Activated CD8-positive, alpha-beta memory T cell treated with anti-CD3 and anti-CD28 coated beads for 1 hour (primary cell): ENCODE results near the gene SLC7A6.
A peak's percentile ranks its signal among the peaks of the same experiment; 100 is the strongest.

ENCODE experiments used
- DNase-seq, 2 donors: peaks; one replicate each; pipeline ENCODE4 v3.0.0-alpha.2; 2020; ENCODE audit warnings: low read depth in 1 of 2; ENCODE audit errors: extremely low read depth in 1 of 2

SLC7A6 gene

DNA sequence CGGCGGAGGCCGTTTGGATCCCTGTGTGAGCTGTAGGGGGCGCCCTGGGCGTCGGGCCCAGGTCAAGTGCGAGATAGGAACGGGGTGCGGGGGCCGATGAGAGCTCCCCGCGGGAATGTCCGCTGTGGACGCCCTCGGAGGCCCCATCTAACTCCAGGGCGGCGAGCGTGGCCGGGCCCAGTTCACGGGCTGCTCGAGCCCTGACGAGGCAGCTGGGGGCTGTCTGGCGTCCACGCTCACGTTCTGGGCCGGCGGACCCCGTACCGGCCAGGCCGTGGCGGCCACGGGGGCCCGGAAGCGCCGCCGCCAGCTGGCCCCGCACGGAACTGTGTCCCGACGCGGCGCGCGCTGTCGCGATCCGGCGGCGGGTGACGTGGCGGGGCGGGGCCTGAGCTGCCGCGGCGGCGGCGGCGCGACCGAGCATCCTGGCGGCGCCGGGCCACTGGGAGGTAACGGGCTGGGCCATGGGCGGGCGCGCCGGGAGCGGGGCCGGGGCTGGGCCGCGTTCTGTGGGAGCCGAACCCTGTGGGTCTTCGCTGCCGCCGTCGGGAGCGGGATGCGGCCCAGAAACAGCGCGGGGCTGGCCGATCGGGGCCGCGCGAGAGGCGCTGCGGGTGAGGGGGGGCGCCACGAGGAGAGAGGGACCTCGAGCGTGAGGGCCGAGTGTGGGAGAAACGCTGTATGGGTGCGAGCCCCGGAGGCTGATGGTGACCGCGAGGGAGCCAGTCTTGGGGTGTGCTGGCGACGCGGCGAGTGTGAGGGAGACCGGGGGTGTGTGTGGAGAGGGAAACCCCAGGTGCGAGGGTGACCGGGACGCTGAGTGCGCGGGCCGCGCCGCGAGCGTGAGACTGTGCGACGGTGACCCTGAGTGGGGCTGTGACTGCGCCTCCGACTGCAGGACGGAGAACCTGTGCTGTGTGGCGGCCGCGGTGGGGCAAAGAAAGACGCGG, at the start of gene SLC7A6:
SLC7A6 (plus strand) TSS at position 399 of the 950 bp plus-strand sequence. CDS start 10,201 bp downstream, outside the sequence.
- DNase-seq = peak in 1 of 2 donors; percentile 74

DNA sequence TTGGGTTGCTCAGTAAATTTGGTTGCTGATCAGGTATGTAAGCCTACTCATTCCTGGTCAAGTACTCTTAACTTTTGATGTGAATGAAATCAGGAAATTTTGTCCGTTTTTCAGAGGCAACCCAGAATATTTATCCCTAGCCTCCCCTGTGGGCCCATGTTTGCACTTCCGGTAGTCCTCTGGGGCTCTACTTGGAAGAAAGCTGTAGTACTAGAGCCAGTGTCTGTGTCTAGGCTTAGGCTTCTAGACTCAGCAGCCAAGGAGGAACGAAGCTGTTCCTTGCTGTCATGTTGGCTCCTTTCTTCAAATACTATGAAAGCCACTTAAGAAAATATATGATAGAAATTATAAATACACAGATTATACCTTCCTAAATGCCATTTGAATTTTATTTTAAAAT, 49.6 kb upstream of the SLC7A6 start:
- DNase-seq = no peak

DNA sequence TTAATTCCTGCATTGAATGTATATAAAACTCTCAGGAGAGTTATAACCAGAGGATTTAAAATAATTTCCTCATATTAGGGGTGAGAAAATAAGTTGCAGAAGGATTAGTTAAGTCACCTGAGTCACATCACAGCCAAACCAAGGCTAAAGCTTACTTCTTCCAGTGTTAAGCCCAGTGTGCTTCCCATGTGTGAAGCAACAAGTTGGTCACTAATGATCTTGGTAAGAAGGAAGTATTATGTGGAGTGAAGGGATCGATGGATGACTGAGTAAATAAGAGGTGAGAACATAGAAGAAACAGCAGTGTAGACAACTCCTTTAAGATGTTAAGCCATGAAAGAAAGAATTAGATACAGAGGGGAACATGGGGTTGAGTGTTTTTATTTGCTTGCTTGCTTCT, 49.0 kb upstream of the SLC7A6 start:
- no peak for DNase-seq

DNA sequence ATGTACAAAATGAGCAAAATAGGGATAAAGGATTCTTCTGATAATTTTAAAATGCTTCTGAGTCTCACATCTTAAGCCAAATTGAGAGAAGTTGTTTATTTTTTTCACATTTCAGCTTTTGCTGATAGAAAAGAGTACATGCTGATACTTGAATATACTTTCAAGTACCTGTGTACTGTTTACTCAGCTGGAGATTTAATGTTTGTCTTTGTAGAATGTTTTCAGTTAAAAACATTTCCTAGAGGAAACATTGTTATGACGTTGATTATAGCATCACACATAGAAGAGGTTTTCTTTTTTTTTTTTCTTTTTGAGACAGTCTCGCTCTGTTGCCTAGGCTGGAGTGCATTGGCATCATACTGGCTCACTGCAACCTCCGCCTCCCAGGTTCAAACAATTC, 48.1 kb upstream of the SLC7A6 start:
- no peak for DNase-seq

DNA sequence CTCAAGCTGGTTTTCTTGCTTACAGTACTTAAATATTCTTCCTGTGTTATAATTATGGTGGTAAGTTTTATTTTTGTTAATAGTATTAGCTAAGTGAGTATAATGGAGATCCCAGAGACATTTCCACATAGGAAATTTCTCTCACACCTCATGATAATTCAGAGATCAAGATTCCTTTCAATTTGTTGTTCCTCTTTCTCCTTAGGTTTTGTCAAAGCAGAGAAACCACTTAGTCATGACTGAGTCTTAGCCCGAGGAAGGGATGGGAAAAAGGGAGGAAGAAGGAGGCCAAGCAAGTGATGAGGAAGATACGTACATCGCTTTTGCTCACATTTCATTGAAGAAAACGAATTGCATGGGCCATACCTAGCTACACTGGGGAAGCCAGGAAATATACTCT, 46.8 kb upstream of the SLC7A6 start:
- no peak for DNase-seq

DNA sequence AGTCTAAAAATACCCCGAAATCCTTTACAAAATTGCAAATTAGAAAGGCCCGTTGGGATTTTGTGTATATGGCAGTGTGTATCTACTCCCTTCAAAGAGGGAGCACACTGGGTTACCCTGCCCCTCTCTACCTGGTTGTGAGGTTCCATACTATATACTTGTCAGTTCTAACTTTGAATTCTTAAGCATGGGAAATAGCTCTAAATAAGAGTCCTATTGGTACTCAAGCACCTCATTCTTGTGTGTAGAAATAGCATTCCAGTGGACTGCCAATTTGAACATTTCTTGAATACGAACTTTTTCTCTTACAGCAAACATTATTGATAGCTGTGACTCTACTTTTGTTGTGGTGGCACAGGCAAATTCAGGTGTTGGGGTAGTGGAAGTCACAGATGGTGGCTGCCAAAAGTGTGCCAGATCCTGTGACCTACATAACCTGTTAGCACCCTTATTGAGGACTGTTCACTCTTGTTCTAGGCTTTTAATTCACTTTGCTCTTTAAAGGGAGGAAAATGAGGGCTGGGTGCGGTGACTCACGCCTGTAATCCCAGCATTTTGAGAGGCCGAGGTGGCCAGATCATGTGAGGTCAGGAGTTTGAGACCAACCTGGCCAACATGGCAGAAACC, 44.5 kb upstream of the SLC7A6 start:
- DNase-seq = no peak

DNA sequence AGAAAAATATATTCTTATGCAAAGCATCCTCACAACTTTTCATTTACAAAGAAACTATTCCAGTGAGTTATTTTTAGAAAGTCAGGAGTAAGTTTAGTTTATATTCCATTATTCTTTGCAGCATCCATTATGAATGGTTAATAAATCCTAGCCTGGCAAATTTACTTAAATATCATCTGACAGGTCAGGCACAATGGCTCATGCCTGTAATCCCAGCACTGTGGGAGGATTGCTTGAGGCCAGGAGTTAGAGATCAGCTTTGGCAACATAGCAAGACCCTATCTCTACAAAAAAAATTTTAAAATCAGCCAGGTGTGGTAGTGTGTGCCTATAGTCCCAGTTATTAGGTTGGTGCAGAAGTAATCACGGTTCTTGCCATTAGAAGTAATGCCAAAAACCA, 41.3 kb upstream of the SLC7A6 start:
- no peak for DNase-seq

DNA sequence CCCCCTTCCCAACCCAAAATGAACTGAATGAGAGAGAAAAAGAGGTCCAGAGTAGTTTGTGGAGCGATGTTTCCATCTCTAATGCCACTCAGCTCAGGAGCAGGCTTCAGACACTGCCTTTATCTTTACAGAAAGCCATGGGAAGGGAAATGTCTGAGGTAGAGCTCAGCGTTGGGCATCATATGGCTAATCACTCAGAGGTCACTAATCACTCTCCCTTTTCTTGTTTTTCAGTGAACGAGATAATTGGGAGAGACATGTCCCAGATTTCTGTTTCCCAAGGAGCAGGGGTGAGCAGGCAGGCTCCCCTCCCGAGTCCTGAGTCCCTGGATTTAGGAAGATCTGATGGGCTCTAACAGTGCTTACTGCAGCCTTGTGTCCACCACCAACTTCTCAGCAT, 38.2 kb upstream of the SLC7A6 start:
- no peak for DNase-seq

DNA sequence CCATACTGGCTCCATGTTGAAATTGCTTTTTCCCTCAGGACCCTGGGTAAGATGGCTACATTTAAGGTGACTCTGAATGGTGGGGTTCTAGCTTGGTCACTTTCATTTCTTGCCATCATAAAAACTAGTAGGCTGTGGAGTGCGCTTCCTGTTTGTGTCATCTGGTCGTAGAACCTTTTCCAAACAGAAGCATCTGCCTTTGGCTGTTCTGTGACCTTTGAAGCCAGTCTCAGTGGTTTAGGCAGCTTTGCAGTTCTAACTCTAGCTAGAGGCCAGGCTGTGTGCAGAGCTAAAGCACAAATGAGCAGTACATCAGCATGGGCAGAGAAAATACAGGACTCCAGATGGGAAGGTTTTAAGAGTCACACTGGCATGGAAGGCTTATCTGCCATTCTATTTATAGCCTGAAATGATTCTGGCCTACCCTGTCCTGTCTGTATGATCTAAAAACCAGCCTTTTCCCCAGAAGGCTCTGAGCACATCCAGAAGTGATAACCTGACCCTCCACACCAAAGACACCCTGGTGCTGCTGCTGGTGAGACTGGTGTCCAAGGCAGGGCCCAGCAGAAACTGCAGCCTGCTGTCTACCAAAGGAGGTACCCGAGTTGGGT, 37.0 kb upstream of the SLC7A6 start:
- no peak for DNase-seq

DNA sequence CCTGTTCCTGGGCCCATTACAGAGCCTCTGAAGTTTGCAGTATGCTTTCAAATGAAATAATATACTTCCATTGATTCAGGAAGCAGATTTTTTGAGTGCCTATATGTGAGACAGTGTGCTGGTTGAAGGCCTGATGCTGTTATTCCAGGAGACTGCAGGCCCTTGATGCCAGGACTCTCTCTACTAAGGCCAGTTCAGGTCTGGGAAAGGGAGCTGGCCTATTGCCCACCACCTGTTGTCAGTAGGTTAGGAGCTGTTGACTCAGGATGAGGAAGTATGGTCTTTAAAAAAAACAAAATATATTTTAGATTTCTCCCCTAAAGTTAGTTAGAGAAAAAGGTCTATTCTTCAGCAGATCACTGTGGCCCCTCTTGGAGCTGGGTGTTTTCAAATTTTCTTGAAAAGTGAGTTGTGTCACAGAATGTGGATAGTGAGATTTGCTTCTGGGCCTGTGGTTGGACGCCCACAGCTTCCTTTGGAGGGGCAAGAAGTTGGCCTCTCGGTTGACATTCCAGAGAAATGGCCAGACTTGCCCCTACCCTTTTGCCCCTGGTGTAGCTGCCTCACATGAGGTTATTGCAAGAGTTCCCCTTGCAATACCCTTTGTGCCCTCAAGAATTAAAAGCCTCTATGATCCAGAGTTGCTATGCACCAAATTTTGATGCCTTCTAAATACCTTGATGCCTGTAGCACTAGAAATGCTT, 36.3 kb upstream of the SLC7A6 start:
- DNase-seq = no peak

DNA sequence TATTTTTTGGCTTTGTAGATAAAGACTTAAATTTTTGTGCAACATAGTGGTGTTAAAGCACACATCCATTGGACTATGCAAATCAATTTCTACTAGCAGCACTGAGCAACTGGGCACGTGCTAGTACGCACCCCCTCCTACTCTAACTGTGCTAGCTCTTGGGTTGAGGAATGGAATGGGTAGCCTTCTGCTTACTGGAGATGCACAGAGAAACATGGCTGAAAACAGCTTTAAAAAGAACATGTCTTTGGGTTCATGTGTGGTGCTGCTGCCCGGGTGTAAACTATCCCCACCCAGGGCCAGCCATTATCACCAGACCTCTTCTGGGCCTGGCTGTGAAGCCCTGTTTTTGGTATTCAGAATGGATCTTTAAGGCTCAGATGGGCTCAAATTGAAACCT, 35.7 kb upstream of the SLC7A6 start:
- no peak for DNase-seq

DNA sequence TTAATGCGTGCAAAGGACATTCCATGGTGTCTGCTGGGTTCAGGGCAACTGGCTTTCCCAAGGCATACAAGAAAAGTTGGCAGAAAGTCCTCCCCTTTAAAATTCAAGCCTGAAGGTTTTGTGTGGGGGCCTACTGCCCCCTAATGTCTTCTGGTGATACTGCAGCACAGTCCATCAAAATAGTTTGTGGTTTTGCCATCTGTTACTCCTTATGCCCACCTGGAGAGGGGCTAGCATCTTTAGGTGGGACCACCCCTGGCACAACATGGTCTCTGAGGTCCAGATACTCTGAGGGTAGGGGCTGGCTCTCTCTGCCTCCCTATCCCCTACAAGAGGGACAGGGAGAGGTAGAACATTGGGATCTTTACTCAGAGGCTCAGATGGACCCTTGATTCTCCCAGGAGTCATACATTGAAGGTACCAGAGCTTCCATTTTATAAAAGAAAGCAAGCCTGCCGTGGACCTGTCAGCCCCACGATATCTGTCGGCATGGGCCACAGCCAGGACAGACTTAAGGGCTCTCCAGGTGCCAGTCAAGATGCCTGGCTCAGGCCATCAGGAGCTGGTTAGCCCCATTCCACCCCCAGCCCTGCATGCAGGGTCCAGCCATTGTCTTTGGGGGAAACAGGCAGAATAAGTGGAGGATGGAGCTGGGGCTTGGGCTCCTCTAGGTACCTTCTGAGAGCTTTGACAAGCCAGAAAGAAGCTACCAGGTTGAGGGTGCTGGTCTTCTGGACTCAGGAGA, 34.7 kb upstream of the SLC7A6 start:
- no peak for DNase-seq

DNA sequence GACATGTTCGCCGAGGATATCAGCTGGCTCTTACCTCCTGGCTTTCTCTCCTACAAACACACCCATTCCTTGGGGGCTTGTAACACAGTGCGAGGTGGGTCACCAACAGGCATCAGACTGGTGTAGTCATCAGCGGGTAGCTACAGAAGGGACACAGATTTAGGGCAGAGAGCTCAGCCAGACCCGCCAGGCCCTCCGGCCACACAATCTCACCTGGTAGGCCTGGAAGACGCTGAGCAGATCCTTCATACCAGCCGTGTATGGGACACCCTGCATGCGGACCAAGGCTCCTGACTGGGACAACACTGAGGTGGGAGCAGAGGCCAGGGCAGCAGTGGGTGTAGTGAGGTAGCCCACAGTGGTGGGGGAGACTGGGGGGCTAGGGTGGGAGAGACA, 34.2 kb upstream of the SLC7A6 start:
- no peak for DNase-seq

DNA sequence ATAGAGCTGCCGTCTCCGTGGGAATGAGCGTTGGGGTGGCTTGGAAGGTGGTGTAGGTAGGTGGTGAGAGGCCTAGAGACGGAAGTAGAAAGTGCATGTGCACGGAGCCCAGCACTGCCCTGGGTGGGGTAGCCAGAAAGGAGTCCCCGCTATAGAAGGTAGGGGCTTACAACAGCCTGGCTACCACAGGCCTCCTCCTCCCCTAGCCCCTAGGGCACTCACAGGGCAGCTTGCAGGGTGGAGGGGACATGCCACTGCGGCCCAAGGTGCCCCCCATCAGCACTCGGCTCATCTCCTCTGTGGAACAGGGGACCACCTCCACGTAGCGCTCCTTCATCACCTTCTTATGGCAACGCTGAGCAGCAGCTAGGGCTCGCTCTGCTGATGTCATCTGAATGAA, 33.4 kb upstream of the SLC7A6 start:
- DNase-seq = no peak

DNA sequence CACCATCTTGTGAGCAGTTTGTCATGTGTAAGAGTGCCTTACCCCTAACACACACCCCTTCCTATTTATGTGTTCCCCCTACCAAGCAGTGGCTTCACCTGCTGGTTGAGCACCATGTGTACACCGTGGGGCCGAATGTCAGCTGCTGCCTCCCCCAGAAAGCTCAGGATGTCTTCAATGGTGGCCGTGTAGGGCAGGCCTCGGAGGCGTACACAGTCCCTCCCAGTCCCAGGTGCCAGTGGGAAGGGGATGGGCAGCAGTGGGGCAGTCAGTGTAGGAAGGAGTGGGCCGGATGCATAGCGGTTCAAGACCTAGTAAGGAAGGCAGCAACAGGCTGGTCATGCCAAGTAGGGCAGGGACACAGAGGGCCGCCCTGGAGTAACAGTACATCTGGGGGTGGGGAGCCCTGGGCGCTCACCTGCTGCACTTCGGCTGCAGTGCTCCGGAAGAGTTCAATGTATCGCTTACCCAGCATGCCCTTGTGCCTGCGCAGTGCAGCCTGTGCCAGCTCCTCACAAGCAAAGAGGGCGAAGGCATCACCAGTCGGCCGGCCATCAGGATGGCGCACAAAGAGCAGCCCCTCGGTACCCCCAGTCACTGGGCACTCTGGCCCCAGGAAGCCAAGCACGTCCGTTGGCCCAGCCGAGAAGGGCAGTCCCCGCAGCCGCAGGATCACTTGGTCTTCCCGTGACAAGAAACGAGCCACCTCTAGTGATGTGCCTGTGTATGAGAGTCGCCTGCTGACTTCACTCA, 32.8 kb upstream of the SLC7A6 start:
- no peak for DNase-seq

DNA sequence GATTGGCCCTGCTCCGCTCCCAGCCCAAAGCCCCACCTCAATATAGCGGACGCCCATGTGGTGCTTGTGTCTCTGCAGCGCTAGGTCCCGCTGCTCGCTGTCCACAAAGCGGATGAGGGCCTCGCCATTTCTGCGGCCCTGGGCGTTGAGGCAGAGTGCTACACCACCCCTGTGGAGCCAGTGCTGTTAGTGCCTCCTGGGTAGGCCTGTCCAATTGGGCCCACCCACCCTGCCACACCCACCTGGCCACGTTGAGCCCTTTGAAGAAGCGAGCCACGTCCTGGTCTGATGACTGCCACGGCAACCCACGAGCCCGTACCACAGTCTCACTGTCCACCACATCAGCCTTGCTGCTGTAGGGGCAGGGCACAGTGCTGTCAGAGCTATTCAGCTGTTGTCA, 32.0 kb upstream of the SLC7A6 start:
- no peak for DNase-seq

DNA sequence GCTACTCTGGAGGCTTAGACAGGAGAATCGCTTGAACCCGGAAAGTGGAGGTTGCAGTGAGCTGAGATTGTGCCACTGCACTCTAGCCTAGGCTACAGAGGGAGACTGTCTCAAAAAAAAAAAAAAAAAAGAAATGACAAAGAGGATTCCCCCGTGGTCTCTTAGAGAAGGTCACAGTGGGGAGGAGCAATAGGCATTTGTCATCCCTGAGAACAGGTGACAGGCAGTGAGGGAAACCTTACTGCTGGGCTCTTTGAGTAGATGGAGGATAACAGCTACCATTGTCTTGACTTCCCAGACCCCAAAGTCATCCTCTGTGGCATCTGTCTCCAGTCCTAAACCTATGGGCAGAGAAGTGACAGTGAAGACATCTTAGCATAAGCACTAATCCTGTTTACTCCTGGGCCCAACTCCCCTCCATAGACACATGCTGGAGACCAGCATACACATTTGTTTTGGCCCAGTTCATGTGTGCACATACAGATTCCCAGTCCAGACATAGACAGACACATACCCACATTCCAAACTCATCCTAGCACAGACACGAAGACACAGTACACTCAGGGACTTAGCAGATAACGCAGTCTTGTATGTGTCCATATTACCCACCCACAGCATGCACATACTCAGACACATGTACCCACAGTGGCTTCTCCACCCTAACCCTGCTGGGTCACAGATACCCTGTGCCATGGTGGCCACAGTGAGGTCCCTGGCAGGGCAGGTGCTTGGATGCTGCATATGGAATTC, 31.1 kb upstream of the SLC7A6 start:
- no peak for DNase-seq

DNA sequence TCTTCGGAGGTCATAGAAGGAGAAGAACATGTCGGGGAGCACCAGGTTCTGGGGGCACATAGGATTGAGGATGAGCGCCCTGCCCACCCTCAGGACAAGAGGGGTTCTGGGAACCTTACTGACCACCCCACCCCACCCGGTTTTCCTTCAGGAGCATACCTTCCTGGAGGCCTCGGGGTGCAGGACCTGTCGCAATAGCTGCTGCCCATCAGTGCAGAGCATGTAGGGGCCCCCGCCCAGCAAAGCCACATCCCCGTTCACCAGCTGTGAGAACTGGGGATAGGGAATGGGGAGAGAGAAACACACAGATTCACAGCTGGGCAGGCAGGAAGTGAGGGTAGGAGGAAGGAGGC, 30.5 kb upstream of the SLC7A6 start:
- no peak for DNase-seq
